KOPT-K1 (cell line): ENCODE data around the gene DDA1.
"Not testable (repeated sequence)": the region's sequence is repeated elsewhere in the genome, so short reads cannot be mapped to it uniquely, and the experiment has no call there.

ENCODE experiments used
- H3K27ac ChIP-seq: fragments of 200-600 bp; sonication (generic); 2 replicates; pipeline ENCODE4 v1.5.1; 2016; ENCODE audit warnings: antibody characterized with exemption, mild to moderate bottlenecking, low read depth, low read length; ENCODE audit not compliant: poor library complexity, severe bottlenecking
- H3K36me3 ChIP-seq: fragments of 200-600 bp; sonication (generic); 2 replicates; pipeline ENCODE4 v1.5.1; 2017; ENCODE audit warnings: antibody characterized with exemption, mild to moderate bottlenecking, low read length, moderate library complexity; ENCODE audit not compliant: insufficient read depth
- H3K9me3 ChIP-seq: fragments of 200-600 bp; sonication (generic); 2 replicates; pipeline ENCODE4 v1.5.1; 2017; ENCODE audit warnings: antibody characterized with exemption, low read length, mild to moderate bottlenecking; ENCODE audit not compliant: insufficient read depth, poor library complexity, severe bottlenecking

Gene DDA1

GRCh38 chr19:17357078-17357666 is 47.8 kb downstream of the DDA1 start:
- H3K9me3 ChIP-seq: no peaks in the 10 kb centered on the region
- H3K27ac ChIP-seq: no peak overlapping the region
- H3K36me3 ChIP-seq: no peaks in the 10 kb centered on the region

DNA sequence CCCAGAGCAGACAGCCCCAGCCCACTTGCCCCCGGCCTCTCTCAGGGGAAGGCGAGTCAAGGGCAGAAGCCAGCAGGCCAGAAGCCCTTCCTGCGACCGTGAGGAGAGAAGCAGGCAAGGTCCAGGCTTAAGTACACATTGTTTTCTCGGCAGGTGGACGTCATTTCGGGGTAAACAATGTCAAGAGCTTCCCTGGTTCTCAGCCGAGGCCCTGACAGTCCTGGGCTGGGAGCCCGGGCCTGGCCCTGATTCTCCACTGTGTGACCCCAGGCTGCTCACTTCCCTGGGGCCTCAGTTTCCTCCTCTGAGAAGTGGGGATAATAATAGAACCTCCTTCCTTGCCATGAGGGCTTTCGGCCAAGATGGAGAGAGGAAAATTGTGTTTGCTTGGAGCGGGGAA is 48.4 kb downstream of the DDA1 start:
- Histone ChIP-seq H3K9me3 (no peaks in the 10 kb centered on the region), H3K36me3 (no peaks in the 10 kb centered on the region), H3K27ac (no peak overlapping the region)

DNA sequence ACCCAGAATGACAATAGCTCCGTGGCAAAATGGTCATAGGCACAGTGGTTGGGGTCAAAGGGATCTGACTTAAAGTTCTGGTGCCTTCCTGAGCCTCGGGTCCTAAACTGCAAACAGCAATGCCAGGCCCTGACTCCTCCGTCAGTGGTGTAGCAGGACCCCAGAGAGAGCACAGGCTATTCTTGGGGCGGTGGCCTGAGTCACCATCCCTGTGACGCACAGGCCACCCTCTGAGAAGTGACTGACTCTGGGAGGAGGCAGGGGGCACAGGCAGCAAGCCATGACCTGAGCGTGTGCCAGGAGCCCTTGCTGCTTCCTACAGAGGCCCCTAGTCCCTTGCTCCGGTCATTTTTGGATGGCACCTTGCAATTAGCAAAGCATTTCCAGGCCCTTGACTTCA is 49.0 kb downstream of the DDA1 start:
- H3K27ac ChIP-seq: no peak overlapping the region
- no peaks in the 10 kb centered on the region for H3K36me3 ChIP-seq
- no peaks in the 10 kb centered on the region for H3K9me3 ChIP-seq

- Histone ChIP-seq H3K36me3 (no peaks in the 10 kb centered on the region), H3K9me3 (no peaks in the 10 kb centered on the region), H3K27ac (no peak overlapping the region)
Measured at GRCh38 chr19:17359905-17360800, 50.8 kb downstream of the DDA1 start.

DNA sequence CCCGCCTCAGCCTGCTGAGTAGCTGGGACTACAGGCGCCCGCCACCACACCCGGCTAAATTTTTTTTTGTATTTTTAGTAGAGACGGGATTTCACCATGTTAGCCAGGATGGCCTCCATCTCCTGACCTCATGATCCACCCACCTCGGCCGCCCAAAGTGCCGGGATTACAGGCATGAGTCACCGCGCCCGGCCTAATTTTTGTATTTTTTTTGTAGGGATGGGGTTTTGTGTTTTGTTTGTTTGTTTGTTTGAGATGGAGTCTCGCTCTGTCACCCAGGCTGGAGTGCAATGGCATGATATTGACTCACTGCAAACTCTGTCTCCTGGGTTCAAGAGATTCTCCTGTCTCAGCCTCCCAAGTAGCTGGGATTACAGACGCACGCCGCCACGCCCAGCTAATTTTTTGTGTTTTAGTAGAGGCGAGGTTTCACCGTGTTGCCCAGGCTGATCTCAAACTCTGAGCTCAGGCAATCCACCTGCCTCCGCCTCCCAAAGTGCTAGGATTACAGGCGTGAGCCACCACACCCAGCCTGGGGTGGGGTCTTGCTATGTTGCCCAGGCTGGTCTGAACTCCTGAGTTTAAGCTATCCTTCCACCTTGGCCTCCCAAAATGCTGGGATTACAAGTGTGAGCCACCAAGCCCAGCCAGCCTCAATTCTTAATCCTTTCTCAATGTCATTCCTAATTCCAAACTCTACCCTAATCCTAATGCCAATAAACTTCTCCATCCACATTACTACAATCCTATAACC is 54.7 kb downstream of the DDA1 start:
- H3K27ac ChIP-seq, H3K36me3 ChIP-seq, H3K9me3 ChIP-seq: not testable (repeated sequence)

DNA sequence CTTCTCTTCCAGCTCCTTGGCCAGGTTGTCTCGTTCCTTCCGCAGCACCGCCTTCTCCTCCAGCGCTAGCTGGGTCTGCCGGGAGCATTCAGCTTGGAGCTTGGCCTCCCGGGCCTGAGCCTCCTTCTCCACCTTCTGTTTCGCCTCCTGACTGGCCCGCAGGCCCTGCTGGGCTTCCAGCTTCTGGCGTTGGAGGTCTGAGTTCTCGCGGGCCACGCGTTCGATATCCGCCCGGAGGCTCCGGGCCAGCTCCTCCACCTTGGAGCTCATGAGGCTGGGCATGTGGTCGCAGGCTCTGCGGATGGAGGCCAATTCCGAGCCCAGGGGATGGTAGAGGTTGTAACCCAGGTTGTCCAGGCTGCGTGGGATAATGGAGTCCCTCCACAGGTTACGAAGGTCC is 56.0 kb downstream of the DDA1 start:
- H3K27ac ChIP-seq: no peak overlapping the region
- no peaks in the 10 kb centered on the region for H3K36me3 ChIP-seq
- no peaks in the 10 kb centered on the region for H3K9me3 ChIP-seq

DNA sequence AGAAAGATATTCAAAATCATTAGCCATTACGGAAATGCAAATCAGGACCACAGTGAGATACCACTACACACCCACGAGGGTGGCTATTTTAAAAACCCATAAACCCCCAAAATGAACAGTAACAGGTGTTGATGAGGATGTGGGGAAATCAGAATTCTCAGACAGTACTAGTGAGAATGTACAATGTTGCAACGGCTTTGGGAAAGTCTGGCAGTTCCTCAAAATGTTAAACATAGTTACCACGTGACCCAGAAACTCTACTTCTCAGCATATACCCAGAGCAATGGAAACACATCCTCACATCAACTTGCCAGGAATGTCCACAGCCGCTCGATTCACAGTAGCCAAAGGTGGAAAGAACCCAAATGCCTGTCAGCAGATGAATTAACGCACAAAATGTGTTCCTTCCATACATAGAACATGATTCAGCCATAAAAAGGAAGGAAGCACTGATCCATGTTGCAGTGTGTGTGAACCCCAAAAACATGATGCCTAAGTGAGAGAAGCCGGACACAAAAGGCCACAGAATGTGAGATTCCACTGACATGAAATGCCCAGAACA is 60.7 kb downstream of the DDA1 start:
- Histone ChIP-seq H3K9me3 (no peaks in the 10 kb centered on the region), H3K36me3 (no peaks in the 10 kb centered on the region), H3K27ac (no peak overlapping the region)
